Hepatic stellate cell (primary cell): ENCODE measurements around the gene CYP21A2.
"Not testable (repeated sequence)": the region's sequence is repeated elsewhere in the genome, so short reads cannot be mapped to it uniquely, and the experiment has no call there.

Experiments
- DNase-seq: peaks from one replicate; pipeline ENCODE4 v3.0.0; 2011; ENCODE audit warnings: low spot score

The CYP21A2 gene

DNA sequence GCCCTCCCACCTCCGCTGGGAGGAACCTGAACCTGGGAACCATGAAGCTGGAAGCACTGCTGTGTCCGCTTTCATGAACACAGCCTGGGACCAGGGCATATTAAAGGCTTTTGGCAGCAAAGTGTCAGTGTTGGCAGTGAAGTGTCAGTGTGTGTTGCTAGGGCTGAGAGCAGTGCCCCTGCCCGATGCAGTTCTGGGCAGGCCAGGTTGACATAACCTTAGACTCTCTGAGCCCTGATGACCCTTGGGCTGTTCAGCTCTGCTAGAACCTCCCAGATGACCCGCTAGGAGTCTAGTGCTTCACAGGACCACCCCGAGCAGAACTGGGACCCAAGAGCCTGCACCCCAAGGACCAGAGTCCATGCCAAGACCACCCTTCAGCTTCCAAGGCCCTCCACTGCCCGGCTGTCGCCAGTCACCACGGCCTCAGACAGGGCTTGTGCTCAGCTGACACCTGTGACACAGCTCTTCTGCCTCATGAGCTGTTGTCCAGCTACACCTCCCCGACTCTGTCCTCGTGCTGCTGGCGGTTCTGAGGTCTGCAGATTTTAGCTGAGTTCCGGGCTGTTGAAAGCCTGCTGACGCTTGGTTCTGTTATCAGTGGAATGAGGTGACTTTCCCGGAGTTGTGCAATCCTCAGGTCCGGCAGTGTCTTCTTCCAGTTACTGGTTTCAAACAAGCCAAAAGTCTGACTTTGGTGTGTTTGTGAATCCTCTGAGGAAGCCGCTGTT is 2.8 kb upstream of the CYP21A2 start:
- DNase-seq, result not testable (repeated sequence)

DNA sequence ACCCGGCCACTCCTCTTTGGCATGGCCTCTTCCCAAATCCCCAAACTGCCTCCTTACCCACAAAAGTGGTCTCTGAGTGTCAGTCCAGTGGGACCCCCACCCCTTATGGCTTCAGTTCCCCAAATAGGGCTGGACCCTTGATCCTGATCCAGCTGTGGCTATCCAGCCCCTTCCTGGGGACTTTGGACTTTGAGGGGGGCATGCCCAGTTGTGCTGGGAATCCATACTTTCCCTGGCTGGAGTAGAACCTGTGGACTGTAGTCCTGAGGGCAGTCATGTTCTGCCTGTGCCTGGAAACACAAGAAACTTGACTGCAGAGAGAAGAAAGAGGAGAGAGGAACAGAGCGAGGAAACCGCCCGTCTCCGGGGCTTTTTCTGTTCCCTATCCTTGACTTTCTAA is 1.1 kb upstream of the CYP21A2 start:
- DNase-seq, result not testable (repeated sequence)

DNA sequence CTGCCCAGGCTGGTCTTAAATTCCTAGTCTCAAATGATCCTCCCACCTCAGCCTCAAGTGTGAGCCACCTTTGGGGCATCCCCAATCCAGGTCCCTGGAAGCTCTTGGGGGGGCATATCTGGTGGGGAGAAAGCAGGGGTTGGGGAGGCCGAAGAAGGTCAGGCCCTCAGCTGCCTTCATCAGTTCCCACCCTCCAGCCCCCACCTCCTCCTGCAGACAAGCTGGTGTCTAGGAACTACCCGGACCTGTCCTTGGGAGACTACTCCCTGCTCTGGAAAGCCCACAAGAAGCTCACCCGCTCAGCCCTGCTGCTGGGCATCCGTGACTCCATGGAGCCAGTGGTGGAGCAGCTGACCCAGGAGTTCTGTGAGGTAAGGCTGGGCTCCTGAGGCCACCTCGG is 663 bp downstream of the CYP21A2 start:
- DNase-seq, result not testable (repeated sequence)

DNA sequence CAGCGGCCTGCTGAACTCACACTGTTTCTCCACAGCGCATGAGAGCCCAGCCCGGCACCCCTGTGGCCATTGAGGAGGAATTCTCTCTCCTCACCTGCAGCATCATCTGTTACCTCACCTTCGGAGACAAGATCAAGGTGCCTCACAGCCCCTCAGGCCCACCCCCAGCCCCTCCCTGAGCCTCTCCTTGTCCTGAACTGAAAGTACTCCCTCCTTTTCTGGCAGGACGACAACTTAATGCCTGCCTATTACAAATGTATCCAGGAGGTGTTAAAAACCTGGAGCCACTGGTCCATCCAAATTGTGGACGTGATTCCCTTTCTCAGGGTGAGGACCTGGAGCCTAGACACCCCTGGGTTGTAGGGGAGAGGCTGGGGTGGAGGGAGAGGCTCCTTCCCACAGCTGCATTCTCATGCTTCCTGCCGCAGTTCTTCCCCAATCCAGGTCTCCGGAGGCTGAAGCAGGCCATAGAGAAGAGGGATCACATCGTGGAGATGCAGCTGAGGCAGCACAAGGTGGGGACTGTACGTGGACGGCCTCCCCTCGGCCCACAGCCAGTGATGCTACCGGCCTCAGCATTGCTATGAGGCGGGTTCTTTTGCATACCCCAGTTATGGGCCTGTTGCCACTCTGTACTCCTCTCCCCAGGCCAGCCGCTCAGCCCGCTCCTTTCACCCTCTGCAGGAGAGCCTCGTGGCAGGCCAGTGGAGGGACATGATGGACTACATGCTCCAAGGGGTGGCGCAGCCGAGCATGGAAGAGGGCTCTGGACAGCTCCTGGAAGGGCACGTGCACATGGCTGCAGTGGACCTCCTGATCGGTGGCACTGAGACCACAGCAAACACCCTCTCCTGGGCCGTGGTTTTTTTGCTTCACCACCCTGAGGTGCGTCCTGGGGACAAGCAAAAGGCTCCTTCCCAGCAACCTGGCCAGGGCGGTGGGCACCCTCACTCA is 1.4 kb downstream of the CYP21A2 start:
- DNase-seq, result not testable (repeated sequence)

DNA sequence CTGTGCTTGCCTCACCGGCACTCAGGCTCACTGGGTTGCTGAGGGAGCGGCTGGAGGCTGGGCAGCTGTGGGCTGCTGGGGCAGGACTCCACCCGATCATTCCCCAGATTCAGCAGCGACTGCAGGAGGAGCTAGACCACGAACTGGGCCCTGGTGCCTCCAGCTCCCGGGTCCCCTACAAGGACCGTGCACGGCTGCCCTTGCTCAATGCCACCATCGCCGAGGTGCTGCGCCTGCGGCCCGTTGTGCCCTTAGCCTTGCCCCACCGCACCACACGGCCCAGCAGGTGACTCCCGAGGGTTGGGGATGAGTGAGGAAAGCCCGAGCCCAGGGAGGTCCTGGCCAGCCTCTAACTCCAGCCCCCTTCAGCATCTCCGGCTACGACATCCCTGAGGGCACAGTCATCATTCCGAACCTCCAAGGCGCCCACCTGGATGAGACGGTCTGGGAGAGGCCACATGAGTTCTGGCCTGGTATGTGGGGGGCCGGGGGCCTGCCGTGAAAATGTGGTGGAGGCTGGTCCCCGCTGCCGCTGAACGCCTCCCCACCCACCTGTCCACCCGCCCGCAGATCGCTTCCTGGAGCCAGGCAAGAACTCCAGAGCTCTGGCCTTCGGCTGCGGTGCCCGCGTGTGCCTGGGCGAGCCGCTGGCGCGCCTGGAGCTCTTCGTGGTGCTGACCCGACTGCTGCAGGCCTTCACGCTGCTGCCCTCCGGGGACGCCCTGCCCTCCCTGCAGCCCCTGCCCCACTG is 2.3 kb downstream of the CYP21A2 start:
- not testable (repeated sequence) for DNase-seq

DNA sequence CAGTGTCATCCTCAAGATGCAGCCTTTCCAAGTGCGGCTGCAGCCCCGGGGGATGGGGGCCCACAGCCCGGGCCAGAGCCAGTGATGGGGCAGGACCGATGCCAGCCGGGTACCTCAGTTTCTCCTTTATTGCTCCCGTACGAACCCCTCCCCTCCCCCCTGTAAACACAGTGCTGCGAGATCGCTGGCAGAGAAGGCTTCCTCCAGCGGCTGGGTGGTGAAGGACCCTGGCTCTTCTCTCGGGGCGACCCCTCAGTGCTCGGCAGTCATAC is 2.8 kb downstream of the CYP21A2 start:
- DNase-seq, result not testable (repeated sequence)

DNA sequence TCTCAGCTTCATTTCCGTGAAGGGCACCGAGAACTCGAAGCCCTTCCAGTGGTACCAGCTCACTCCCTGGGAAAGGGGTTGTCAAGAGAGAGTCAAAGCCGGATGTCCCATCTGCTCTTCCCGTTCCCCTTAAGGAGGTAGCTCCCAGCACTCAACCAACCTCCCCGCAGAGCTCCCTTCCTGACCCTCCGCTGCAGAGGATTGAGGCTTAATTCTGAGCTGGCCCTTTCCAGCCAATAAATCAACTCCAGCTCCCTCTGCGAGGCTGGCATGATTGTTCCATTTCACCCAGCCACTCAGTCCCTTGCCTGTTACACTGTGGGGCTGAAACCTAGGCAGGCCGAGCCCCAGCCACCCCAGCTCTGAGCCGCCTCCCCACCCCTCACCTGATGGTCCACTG is 3.2 kb downstream of the CYP21A2 start:
- not testable (repeated sequence) for DNase-seq

DNA sequence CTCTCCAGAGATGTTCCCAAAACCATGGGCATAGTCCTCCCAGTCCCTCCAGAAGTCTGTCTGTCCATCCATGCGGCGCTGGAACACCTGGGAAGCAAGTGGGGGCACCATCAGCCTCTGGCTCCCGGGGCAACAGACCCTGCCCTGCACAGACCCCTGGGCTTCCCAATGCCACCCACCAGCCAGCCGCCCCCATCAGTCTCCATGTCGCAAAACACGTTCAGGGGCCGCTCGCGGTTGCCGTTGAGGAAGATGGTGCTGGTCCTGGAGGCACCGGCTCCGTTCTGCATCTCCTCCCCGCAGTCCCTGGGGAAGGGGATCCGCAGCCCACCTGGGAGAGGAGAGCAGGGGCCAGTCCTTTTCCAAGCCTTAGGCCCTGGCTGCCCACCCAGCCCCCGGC is 4.1 kb downstream of the CYP21A2 start:
- DNase-seq, result not testable (repeated sequence)

DNA sequence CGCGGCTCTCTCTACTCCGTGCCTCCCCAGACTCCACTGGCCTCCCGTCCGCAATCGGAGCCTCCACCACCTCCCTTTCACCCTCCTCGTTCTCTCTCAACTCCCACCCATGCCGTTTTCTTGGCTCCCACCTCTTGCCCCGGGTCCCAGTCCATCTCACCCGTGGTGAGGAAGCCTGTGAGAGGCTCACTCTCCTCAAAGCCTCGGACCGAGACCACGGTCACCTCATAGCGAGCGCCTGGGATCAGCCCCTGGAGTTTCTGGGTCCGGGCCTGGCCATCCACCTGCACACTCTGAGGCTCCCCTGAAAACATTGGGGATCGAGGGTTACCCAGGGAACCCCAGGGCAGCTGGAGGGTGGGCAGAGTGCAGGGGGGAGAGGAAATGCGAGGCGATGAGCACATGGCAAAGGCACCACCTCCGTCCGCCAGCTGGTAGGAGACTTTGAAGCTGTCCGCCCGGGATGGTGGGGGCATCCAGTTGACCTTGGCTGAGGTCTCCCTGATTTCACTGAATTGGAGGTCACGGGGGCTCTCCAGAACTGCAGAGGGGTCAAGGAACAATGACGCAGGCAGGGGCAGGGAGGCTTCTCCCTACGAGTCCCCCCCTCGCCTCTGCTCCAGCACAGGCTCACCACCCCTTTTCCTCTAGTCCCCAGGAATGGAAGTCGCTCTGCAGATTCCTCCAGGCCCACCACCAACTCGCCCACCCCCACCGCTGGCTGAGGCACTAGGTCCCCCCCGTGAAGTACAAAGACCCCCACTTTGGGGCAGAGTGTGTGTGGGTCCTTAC is 5.6 kb downstream of the CYP21A2 start:
- DNase-seq, result not testable (repeated sequence)

DNA sequence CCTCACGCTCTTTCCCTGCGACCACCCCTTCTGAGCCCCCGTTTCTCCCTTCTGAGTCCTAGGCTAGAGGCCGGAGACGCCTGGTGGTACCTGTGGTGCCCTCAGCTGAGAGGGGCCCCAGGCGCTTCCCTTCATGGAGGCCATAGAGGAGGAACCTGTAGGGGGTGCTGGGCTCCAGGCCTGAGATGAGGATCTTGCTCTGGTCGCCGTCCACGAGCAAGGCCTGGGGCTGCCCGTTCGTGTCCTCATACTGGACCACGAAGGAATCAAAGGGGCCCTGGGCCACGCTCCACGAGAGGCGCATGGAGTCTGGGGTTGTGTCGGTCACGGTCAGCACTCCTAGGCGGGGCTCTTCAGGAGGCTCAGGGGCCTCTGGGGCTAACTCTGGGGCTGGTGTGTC is 6.7 kb downstream of the CYP21A2 start:
- DNase-seq, result not testable (repeated sequence)

DNA sequence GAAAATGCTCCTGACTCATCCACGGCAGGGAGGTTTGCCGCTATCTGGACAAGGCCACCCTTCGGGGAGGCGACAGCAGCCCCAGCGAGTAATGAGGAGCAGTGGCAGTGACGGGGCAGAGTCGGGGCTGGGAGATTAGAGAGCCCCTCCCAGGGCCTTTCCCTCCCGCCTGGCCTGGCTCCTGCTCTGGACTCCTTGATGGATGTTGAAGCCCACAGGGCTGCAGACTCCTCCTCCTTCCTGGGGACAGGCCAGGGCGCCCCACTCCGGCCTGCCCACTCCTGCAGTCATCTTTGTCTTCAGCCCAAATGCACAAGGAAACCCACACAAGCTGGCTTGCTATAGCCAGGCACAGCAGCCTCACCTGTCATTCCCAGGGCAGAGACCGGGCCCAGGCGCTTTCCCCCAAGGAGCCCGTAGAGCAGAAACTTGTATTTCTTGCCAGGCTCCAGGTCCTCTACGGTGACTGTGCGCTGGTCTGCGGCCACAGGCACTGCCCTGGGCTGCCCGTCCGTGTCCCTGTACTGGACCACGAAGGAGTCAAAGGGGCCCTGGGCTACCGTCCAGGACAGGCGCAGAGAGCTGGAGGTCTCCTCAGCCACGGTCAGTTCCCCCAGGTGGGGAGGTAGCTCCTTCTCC is 7.7 kb downstream of the CYP21A2 start:
- DNase-seq, result no peak

DNA sequence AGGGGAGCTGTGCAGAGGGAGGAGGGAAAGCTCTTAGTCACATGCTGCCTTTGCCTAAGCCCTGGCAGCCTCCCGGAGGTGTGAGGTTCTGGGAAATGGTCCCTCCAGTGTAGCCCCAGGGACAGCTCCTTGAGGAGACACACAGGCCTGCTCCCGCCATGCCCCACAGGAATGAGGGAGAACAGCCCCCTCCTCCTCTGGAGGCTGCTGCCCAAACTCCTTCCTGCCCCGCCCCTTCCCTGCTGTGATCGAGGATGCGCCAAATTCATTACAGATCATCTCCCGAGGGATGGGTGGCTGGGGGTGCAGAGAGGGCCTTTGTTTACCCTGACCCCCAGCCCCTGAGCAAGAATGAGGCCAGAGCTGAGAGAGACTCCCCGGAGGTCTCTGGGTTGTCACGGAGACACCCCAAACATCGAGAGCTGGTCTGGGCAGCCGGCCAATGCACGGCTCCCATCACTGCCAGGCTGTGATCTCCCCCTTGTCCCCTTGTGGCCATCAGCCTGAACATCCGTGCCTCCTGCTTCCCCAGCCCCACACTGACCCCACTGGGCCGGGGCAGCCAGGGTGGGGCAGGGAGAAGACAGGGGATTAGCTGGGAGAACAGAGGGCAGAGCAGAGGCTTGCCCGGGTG is 8.4 kb downstream of the CYP21A2 start:
- DNase-seq, result peak; percentile 75

DNA sequence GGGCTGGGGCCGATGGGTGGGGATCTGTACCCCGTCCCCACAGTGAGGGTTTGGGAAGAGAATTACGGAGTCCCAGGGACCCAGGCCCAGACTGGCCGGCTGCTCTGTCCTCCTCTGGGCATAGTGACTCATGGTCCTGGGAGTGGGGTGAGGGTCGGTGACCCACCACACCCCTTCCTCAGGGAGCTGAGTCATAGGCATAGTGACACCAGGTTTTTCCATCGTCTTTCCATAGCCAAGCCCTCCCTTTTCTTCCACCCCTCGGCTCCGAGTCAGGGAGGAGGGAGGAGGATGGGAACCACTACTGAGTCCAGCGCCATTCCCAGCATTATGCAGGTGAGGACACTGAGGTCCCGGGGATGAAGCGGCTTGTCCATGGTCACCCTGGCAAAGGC is 8.9 kb downstream of the CYP21A2 start:
- peak; percentile 70 for DNase-seq

DNA sequence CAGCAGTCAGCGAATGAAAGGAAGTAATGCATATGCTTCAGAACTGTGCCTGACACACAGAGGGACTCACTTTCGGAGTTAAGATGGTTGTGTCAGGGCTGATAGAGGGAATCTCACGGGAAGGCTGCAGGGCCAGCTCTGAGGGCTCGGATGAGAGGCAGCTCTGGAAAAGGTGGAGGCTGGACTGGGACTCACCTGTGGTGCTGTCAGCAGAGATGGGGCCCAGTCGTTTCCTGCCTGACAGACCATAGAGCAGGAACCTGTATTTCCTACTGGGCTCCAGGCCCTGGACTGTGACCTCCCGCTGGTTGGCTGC is 9.3 kb downstream of the CYP21A2 start:
- no peak for DNase-seq

DNA sequence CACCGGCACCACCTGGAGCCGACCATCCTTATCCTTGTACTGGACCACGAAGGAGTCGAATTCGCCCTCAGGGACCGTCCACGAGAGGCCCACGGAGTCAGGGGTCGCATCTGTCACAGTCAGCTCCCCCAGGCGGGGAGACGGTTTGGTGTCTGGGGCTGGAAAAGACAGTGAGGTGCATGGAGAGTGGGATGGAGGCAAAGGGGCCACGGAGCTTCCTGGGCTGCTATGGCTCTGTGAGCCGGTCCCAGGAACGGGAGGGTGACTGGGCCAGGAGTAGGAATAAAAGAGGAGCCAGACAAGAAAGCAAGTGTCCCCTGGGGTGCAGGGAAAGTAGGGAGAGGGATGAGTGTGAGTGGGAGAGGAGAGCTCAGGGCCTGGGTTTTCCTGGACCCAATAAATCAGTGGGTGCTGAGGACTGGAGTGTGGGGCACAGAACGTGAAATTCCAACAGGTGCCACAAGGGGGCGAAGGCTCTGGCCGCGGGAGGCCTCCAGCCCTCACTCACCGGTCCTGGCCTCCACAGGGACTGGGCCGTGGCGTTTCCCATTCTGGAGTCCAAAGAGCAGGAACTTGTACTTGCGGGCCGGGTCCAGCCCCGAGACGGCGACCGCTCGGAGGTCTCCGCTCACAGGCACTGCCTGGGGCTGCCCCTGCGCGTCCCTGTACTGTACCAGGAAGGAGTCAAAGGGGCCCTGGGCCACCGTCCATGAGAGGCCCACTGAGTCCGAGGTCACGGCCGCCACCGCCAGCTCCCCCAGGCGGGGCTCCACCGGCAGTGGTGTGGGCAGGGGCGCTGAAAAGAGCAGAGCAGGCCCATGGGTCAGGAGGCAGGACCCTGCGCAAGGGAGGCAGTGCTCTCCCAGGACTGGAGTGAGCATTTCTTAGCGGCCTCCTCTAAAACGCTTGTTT is 9.9 kb downstream of the CYP21A2 start:
- DNase-seq, result peak; percentile 74

DNA sequence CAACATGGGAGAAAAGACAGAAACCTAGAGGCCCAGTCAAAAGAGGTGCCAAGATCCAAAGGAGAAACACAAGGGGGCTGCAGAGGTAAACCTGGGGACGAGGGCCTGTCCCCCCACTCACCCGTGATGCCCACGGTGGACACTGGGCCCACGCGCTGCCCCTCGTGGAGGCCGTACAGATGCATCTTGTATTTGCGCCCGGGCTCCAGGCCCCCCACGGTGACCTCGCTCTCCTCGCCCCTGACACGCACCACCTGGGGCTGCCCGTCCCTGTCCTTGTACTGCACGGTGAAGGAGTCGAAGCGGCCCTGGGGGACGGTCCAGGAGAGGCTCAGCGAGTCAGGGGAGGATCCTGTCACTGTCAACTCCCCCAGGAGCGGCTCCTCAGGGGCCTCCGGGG is 10.9 kb downstream of the CYP21A2 start:
- not testable (repeated sequence) for DNase-seq

DNA sequence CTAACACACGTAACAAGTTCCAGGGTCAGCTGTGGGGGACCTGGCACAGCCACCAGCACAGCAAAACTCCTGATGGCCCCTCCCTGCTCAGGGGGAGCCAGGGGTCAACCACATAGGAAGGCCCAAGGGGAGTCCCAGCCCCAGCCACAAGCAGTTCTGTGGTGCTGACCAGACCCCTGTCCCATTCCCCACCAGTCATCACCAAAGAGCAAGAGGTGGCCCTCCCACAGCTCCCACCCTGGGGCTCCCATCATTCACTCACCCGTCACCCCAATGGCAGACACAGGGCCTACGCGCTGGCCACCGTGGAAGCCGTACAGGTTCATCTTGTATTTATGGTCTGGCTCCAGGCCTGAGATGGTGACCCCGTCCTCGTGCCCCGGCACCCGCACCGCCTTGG is 11.5 kb downstream of the CYP21A2 start:
- not testable (repeated sequence) for DNase-seq

DNA sequence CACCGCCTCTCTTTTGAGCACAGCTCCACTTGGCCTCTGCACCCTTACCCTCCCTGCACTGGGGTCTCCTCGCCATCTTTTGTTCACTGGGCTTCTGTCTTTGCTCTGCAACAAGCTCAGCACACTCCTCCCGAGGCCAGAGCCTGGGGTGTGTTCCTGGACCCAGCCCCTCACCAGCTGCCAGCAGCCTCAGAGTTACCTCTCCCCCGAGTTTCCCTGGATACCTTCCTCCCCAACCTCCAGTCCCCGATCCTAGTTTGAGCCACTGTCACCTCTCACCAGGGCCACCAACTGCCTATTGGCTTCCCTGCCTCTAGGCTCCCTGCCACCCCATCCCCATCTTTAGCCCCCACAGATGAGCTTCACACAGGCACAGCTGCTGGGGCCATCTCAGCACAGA is 12.3 kb downstream of the CYP21A2 start:
- DNase-seq, result no peak

DNA sequence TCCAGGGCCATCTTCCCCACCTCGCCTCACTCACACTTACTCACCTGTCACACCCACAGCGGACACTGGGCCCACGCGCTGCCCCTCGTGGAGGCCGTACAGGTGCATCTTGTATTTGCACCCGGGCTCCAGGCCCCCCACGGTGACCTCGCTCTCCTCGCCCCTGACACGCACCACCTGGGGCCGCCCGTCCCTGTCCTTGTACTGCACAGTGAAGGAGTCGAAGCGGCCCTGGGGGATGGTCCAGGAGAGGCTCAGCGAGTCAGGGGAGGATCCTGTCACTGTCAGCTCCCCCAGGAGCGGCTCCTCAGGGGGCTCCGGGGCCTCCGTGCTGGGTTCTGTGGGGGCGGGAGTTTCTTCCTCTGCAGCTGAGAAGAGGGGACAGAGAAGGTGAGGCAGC is 14.4 kb downstream of the CYP21A2 start:
- DNase-seq, result not testable (repeated sequence)

DNA sequence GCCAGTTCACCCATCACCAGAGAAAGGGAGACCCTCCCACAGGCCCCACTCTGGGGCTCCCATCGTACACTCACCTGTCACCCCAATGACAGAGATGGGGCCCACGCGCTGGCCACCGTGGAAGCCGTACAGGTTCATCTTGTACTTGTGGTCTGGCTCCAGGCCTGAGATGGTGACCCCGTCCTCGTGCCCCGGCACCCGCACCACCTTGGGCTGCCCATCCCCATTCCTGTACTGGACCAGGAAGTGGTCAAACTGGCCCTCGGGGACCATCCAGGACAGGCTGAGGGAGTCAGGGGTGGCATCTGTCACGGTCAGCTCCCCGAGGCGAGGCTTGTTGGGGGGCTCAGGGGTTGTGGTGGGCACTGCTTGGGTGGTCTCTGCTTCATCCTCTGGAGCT is 15.1 kb downstream of the CYP21A2 start:
- not testable (repeated sequence) for DNase-seq
